NCI-H69 (cell line): ENCODE results near the gene DOK6.
A peak's percentile ranks its signal among the peaks of the same experiment; 100 is the strongest.
"Not testable (repeated sequence)": the region's sequence is repeated elsewhere in the genome, so short reads cannot be mapped to it uniquely, and the experiment has no call there.

ENCODE experiments used
- DNase-seq: peaks from one replicate; lab custom pipeline; 2025; lab: John Stamatoyannopoulos, UW

Gene DOK6

GRCh38 chr18:69400253-69400975, at the start of gene DOK6:
Gene DOK6 (plus strand): TSS chr18:69400888.
- DNase-seq, result peak; percentile 91

- DNase-seq, result no peak
These were observed 47.7 kb upstream of the DOK6 start for GRCh38 chr18:69353023-69353422.

GRCh38 chr18:69357590-69357989, 43.1 kb upstream of the DOK6 start:
- no peak for DNase-seq

- no peak for DNase-seq
These were observed 42.3 kb upstream of the DOK6 start for GRCh38 chr18:69358212-69358895.

- DNase-seq, result not testable (repeated sequence)
These were observed 40.9 kb upstream of the DOK6 start for GRCh38 chr18:69359768-69360167.

GRCh38 chr18:69364930-69365329, 35.8 kb upstream of the DOK6 start:
- no peak for DNase-seq

- DNase-seq, result no peak
These were observed 35.0 kb upstream of the DOK6 start for GRCh38 chr18:69365658-69366057.

- DNase-seq, result no peak
These were observed 33.6 kb upstream of the DOK6 start for GRCh38 chr18:69367104-69367503.

- DNase-seq, result no peak
These were observed 29.0 kb upstream of the DOK6 start for GRCh38 chr18:69371729-69372128.

- no peak for DNase-seq
These were observed 20.4 kb upstream of the DOK6 start for GRCh38 chr18:69380324-69380723.

GRCh38 chr18:69383186-69383585, 17.5 kb upstream of the DOK6 start:
- DNase-seq, result no peak

GRCh38 chr18:69387186-69387585, 13.5 kb upstream of the DOK6 start:
- DNase-seq, result peak; percentile 81

- no peak for DNase-seq
These were observed 12.5 kb upstream of the DOK6 start for GRCh38 chr18:69388222-69388621.

- no peak for DNase-seq
These were observed 3.6 kb upstream of the DOK6 start for GRCh38 chr18:69397096-69397495.

GRCh38 chr18:69399253-69399652, 1.4 kb upstream of the DOK6 start:
- no peak for DNase-seq

- DNase-seq, result peak; percentile 80
These were observed 213 bp downstream of the DOK6 start for GRCh38 chr18:69400976-69401225.

GRCh38 chr18:69401226-69401971, 711 bp downstream of the DOK6 start:
- DNase-seq, result peak; percentile 54

- DNase-seq, result no peak
These were observed 1.4 kb downstream of the DOK6 start for GRCh38 chr18:69401972-69402532.

GRCh38 chr18:69402533-69402989, 1.9 kb downstream of the DOK6 start:
- DNase-seq, result no peak

GRCh38 chr18:69408522-69408921, 7.8 kb downstream of the DOK6 start:
- DNase-seq, result peak; percentile 27

- no peak for DNase-seq
These were observed 10.5 kb downstream of the DOK6 start for GRCh38 chr18:69411199-69411598.

GRCh38 chr18:69414184-69414583, 13.5 kb downstream of the DOK6 start:
- DNase-seq, result no peak

GRCh38 chr18:69432847-69433246, 32.2 kb downstream of the DOK6 start:
- no peak for DNase-seq
